ENCODE results near the gene HOXA9. TPM values are rescaled to one million over a fixed set of nuclear protein-coding genes. Genes with fewer than 3 reads are reported as not detected.

Gene HOXA9
- total RNA-seq, 2 donors from 2014 or later = 18.0 to 28.6 TPM

- no peak for ATAC-seq
- DNase-seq = peak; percentile 35 to 48
- intact Hi-C loops (cut with DNase I, micrococcal nuclease) = no loop called here
Observed at GRCh38 chr7:27128776-27129728, 36.3 kb downstream of the HOXA9 start.

- no peak for DNase-seq
- intact Hi-C loops (cut with DNase I, micrococcal nuclease) = no loop called here
- ATAC-seq = no peak
Observed at GRCh38 chr7:27128034-27128433, 37.3 kb downstream of the HOXA9 start.

DNA sequence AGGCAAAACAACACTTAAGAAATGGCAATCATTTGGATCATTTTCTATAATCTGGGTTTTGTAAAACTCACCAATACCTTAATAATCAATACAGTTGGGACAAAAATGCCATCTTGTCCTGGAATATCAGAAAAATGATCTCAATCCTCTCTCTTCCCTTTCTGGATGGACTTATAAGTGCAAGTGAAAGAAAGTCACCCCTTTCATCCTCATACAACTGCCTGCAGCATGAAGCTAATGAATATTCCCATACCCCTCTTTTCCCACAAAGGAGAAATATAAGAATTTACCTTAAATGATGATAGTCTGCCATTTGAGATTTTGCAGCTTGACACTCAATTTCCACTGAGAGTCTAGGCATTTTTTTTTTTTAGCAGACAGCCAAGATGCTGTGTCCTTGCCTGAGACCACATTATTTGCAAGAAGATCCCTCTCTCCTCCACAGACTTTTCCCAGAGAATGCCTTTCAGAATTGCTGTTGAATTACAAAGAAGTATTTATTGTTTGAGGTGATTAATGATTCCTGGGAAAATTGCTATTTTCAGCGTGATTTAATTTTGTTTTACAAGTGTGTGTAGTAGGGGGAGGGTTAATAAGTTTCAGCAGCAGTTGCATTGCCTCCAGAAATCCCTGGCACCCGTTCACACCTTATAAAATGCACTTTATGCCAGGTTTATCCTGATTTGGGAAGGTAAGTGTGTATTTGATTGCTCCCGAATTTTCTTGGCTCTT is 38.6 kb downstream of the HOXA9 start:
- ATAC-seq = no peak
- no peak for DNase-seq

DNA sequence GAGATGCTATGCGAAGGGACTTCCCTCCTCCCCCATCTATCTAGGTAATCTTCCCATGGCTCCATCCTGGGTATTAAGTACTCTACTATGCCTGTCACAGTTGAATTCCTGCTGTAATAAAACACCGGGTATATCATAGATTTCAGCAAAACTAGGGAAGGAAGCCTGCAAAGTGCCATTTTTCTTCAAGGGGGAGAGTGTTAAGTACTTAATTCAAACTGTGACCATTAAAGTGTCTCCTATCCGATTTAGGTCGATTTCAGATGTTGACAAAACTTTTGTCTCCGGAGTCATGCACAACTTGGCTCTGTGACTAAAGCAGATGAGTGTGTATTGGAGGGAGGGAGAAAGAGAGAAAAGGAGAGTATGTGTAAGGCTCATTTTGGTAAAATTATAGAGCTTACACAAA is 39.3 kb downstream of the HOXA9 start:
- ATAC-seq = no peak

More for the DNA sequence above, 38.6 kb downstream of the HOXA9 start:
- intact Hi-C loops (cut with DNase I, micrococcal nuclease) = no loop called here

DNA sequence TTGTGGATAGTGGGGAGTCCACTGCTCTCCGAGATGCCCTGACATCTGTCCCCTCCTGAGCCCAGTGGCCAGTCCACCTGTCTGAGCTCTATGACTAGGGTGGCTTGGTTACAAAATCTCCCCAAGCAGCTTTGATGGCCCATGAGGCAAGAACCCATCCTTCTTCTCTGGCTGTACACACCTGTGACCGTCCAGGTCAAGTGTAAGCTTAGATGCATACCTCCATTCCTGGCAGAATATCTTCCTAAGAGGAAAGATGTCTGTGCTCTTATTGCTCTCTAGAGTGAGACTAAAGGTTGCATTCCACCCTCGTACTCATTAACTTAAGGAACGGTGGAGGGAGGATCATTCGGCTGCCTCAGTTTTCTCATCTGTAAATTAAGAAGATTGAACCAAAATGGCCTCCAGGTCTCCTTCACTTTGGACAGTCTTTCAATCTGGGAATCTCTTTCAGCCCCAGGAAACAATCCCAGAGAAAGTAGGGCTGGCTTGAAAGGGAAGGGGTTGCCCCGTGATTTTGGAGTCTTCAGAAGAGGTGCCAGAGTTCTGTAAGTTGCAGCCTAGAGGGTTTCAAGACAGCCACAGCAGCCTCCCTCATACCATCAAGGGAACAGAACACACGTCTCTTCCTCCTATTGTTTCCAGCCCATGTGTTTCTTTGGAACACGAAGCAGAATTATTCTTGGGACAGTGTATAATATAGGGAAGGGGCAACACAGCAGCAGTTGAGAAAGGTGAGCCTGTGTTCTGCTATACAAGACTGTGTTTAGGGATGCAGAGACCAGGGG is 40.2 kb downstream of the HOXA9 start:
- ATAC-seq = peak; percentile 21

More for the DNA sequence above, 39.3 kb downstream of the HOXA9 start:
- intact Hi-C loops (cut with DNase I, micrococcal nuclease) = no loop called here
- no peak for DNase-seq

GRCh38 chr7:27124096-27124901 is 41.0 kb downstream of the HOXA9 start:
- ATAC-seq (no peak), DNase-seq (peak; percentile 39 to 52)
- intact Hi-C loops (cut with DNase I, micrococcal nuclease) = no loop called here

More for the DNA sequence above, 40.2 kb downstream of the HOXA9 start:
- no peak for DNase-seq
- intact Hi-C loops (cut with DNase I, micrococcal nuclease) = no loop called here

DNA sequence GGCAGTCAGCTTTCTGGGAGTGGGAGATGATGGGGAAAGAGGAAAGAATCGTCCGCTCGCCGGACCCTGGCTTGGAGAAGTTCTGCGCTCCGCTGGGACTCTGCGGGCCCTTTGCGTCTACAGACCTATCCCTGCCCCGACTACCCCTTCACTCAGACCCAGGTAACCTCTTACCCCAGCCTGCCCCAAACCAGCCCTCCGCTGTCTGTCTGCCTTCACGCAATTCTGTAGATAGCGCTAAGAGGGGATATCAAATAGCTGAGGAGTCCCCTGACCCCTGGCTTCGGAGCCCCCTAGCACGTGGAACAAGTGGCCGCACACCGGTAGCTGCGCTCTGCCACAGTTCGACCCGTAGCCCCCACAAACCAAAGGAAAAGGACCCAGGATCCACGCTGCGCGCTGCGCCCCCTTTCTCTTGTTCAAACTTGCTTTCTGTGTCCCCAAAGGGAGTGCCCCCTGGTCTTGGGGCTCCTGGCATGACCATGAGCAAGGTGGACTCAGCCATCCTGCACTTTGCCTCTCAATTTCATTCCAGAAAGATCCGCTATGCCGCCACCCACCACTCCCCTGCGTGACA is 41.8 kb downstream of the HOXA9 start:
- DNase-seq (no peak), ATAC-seq (no peak)
- intact Hi-C loops (cut with DNase I, micrococcal nuclease) = no loop called here

DNA sequence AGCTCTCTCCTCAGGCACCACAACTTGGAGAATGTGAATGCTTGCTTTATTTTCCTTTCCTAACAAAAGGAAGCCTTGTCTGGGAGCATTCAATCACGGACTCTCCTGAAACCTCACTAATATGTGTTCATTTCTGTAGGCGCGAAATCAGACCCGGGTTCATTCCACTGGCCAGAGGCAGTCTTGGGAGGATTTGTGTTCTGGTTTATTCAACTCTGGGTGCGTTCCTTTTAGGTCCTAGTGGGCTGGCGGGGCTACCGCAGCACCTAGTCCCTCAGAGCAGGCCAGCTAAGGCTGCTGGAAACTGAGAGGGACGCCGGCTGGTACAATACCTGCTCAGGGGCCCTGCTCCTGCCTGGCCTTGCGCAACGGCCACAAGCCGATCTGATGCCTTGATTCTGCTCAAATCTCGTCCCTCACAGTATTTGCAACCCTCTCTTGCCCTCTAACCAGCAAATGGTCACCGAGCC is 42.3 kb downstream of the HOXA9 start:
- intact Hi-C loops (cut with DNase I, micrococcal nuclease) = no loop called here
- ATAC-seq = peak; percentile 27
- DNase-seq = no peak

DNA sequence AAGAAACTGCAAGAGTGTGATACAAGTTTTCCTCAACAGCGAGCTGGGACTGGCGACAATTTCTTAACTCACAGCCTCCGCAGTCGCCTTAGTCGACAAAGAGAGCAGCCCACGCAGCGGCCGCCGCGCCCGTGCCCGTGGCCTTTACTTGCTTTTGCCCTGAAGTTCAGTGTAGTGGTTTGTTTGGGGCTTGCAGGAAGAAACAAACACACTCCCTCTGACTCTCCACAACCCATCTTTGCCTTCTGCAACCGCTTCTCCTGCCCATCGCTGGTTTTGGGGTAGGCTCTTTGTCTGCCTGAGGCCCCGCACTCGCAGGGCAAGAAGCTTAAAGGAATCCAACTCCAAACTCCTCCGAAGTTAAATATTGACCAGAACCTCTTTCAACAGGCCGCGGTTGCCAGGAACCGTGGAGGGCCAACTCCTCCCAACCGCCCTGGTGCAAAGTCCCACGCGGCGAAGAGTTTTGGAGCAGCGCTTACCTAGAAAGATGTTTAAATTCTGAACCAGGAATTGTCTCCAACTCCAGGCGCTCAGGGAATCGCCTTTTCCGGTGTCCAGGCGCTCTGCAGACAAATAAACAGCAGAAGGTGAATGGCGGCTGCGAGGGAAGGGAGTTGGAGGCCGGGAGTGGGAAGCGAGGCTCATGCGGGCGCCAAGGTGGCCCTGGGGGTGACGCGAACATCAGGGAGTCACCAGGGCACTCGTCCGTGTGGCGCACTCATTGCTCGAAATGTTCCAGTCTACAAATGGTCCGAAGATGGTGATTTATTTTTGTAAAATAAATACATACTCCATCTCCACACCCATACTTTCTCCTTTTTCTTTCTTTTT is 43.0 kb downstream of the HOXA9 start:
- DNase-seq (peak; percentile 77 to 80), ATAC-seq (peak; percentile 78)
- intact Hi-C loops (cut with DNase I, micrococcal nuclease) = no loop called here

DNA sequence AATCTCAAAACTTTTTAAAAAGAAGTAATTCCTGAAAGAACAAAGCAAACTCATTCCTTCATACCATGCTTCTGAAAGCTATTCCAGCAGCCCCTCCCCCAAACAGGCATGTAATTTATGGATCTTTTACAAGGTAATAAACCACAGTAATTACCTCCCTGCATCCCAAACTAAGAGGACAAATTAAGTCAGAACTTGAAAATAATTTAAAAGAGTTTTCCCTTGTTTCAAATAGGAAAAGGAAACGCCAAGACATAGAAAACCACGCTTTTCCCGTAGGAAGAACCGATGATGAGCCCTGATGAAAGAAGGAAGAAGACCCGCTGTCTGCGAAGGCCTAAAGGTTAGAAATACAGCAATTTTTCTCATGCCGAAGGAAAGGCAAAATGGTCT is 43.7 kb downstream of the HOXA9 start:
- ATAC-seq (peak; percentile 24), DNase-seq (peak in 1 of 2 donors; percentile 36)
- intact Hi-C loops (cut with DNase I, micrococcal nuclease) = no loop called here

DNA sequence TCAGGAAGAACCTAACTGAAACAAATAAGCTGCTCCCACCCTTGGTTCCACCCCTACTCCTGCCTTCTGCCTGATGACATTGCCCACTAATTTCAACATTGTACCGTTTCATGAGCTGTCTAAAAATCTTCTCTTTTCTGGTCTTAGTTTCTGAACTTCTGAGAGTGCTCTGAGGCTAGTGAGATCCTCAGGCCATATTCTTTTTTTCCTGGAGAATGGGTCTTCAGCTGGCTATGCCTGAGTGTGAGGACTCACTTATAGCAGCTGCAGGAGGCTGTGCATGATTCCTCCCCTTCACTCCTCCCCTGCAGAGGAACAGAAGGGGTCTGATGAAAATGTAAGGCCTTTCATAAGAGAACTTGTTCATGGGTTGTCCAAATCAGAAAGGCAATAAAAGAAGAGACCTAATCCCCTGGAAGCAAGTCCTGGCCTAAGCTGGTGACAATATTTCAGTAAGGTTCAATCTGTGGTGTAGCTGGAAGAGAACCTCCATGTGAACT is 45.9 kb downstream of the HOXA9 start:
- no peak for ATAC-seq
- DNase-seq = no peak
- intact Hi-C loops (cut with DNase I, micrococcal nuclease) = no loop called here

- DNase-seq (no peak), ATAC-seq (no peak)
- intact Hi-C loops (cut with DNase I, micrococcal nuclease) = no loop called here
Observed at GRCh38 chr7:27118580-27118979, 46.8 kb downstream of the HOXA9 start.

GRCh38 chr7:27117887-27118491 is 47.3 kb downstream of the HOXA9 start:
- intact Hi-C loops (cut with DNase I, micrococcal nuclease) = no loop called here
- DNase-seq = no peak
- no peak for ATAC-seq

- no peak for ATAC-seq
- no peak for DNase-seq
- intact Hi-C loops (cut with DNase I, micrococcal nuclease) = no loop called here
Observed at GRCh38 chr7:27116962-27117886, 48.1 kb downstream of the HOXA9 start.
